SK-N-SH (cell line): ENCODE data around the gene TSHZ2. TPM values are rescaled to one million over a fixed set of nuclear protein-coding genes. Genes with fewer than 3 reads are reported as not detected.

Source experiments
- CTCF ChIA-PET: fragments of 300-600, 350-600 bp; formaldehyde crosslinking; extraction: SDS; loops from one replicate; lab custom pipeline; 2021; lab: Yijun Ruan, JAX
- POLR2A ChIA-PET: fragments of 350-600 bp; sonication (Branson Sonifier 250); formaldehyde crosslinking; extraction: SDS; loops from one replicate; lab custom pipeline; 2020; ENCODE audit warnings: antibody characterized with exemption, inconsistent platforms; lab: Yijun Ruan, JAX
- DNase-seq: peaks from one replicate; pipeline ENCODE4 v3.0.0; 2012
- H2AFZ ChIP-seq: fragments of 200-600 bp; sonication (generic); 2 replicates; pipeline ENCODE4 v1.8.1; 2016; ENCODE audit warnings: antibody characterized with exemption, mild to moderate bottlenecking, low read depth
- H3F3A ChIP-seq: fragments of 200-600 bp; sonication (generic); replicated peaks from 2 replicates; pipeline ENCODE3; 2016; ENCODE audit warnings: antibody characterized with exemption, mild to moderate bottlenecking; ENCODE audit not compliant: insufficient read depth
- H3K27ac ChIP-seq, 2 experiments: fragments of 200-500 bp in 1 of 2; fragments of 200-600 bp in 1 of 2; sonication (Bioruptor generic) in 1 of 2; sonication (generic), shearing (Covaris generic) in 1 of 2; 2 replicates each; pipeline versions ENCODE4 v1.5.1 to v1.6.1; 2014 to 2016; ENCODE audit warnings: low read depth in 2 of 2, inconsistent platforms in 1 of 2, low read length in 1 of 2, mild to moderate bottlenecking in 1 of 2, mixed read lengths in 1 of 2
- H3K27me3 ChIP-seq: fragments of 200-600 bp; sonication (generic), shearing (Covaris generic); 2 replicates; pipeline ENCODE4 v1.6.1; 2016; ENCODE audit warnings: mixed run types; ENCODE audit not compliant: insufficient read depth
- H3K36me3 ChIP-seq, 2 experiments: fragments of 200-500 bp in 1 of 2; fragments of 200-600 bp in 1 of 2; sonication (Bioruptor generic) in 1 of 2; sonication (generic) in 1 of 2; replicated peaks in 1 of 2; 2 replicates each; pipeline versions ENCODE3 to v1.5.1; 2014 to 2016; ENCODE audit warnings: low read length in 1 of 2, mild to moderate bottlenecking in 1 of 2; ENCODE audit not compliant: insufficient read depth in 2 of 2, control insufficient read depth in 1 of 2
- H3K4me1 ChIP-seq, 2 experiments: fragments of 200-500 bp in 1 of 2; fragments of 200-600 bp in 1 of 2; sonication (Bioruptor generic) in 1 of 2; sonication (generic), shearing (Covaris generic) in 1 of 2; 2 replicates each; pipeline versions ENCODE4 v1.5.1 to v1.6.1; 2014 to 2016; ENCODE audit warnings: low read depth in 1 of 2, low read length in 1 of 2, mixed run types in 1 of 2; ENCODE audit not compliant: insufficient read depth in 2 of 2, control insufficient read depth in 1 of 2
- H3K4me2 ChIP-seq: fragments of 200-600 bp; sonication (generic), shearing (Covaris generic); 2 replicates; pipeline ENCODE4 v1.6.1; 2017; ENCODE audit warnings: mixed run types
- H3K4me3 ChIP-seq, 2 experiments: fragments of 200-500 bp in 1 of 2; fragments of 200-600 bp in 1 of 2; sonication (Bioruptor generic) in 1 of 2; sonication (generic), shearing (Covaris generic) in 1 of 2; 2 replicates each; pipeline versions ENCODE4 v1.5.1 to v1.8.1; 2014 to 2016; ENCODE audit warnings: low read depth in 2 of 2, inconsistent platforms in 1 of 2, low read length in 1 of 2, mild to moderate bottlenecking in 1 of 2, mixed read lengths in 1 of 2, moderate library complexity in 1 of 2
- H3K79me2 ChIP-seq: fragments of 200-600 bp; sonication (generic); 2 replicates; pipeline ENCODE4 v1.8.1; 2017; ENCODE audit warnings: mild to moderate bottlenecking; ENCODE audit not compliant: insufficient read depth
- H3K9ac ChIP-seq: fragments of 200-600 bp; sonication (generic); 2 replicates; pipeline ENCODE4 v1.6.1; 2017; ENCODE audit warnings: mixed run types
- H3K9me2 ChIP-seq: fragments of 200-600 bp; sonication (generic); 2 replicates; pipeline ENCODE4 v1.6.1; 2017; ENCODE audit warnings: mixed run types
- H3K9me3 ChIP-seq: fragments of 200-600 bp; sonication (generic); 2 replicates; pipeline ENCODE4 v1.6.1; 2017; ENCODE audit warnings: mixed run types, mild to moderate bottlenecking, moderate library complexity
- H4K20me1 ChIP-seq: fragments of 200-600 bp; sonication (generic); 2 replicates; pipeline ENCODE4 v1.6.1; 2017; ENCODE audit warnings: mild to moderate bottlenecking, mixed run types; ENCODE audit not compliant: insufficient read depth
- CHD2 ChIP-seq: fragments of 150-350 bp; IDR thresholded peaks from 2 replicates; pipeline ENCODE4 v1.6.1; 2018; ENCODE audit warnings: low read length; ENCODE audit not compliant: partially characterized antibody
- CTCF ChIP-seq: fragments of 200-600 bp; sonication (generic); IDR thresholded peaks from 2 replicates; pipeline ENCODE4 v1.6.1; 2017; ENCODE audit warnings: antibody characterized with exemption, mild to moderate bottlenecking, moderate library complexity
- ELF1 ChIP-seq: IDR thresholded peaks from 2 replicates; pipeline ENCODE4 v1.4.0; 2012
- GABPA ChIP-seq: IDR thresholded peaks from 2 replicates; pipeline ENCODE4 v1.4.0; 2012; ENCODE audit warnings: low read depth, mild to moderate bottlenecking
- GATA2 ChIP-seq: sonication (generic); formaldehyde crosslinking; IDR thresholded peaks from 2 replicates; pipeline ENCODE4 v1.5.0; 2020; ENCODE audit warnings: mild to moderate bottlenecking, missing genetic modification reagents
- POLR2AphosphoS5 ChIP-seq: IDR thresholded peaks from 2 replicates; pipeline ENCODE4 v1.6.1; 2012; ENCODE audit warnings: low read depth, low read length
- RCOR1 ChIP-seq: fragments of 150-350 bp; IDR thresholded peaks from 2 replicates; pipeline ENCODE4 v1.6.1; 2017; ENCODE audit warnings: antibody characterized with exemption, low read length
- RXRA ChIP-seq: IDR thresholded peaks from 2 replicates; pipeline ENCODE4 v1.4.0; 2012; ENCODE audit warnings: low read depth, mild to moderate bottlenecking, borderline replicate concordance
- SIN3A ChIP-seq: IDR thresholded peaks from 2 replicates; pipeline ENCODE4 v1.6.1; 2012; ENCODE audit warnings: low read depth, mild to moderate bottlenecking, low read length, moderate library complexity, borderline replicate concordance
- USF2 ChIP-seq: fragments of 150-350 bp; IDR thresholded peaks from 2 replicates; pipeline ENCODE4 v1.6.1; 2017; ENCODE audit warnings: antibody characterized with exemption, low read length, low read depth, borderline replicate concordance
- YY1 ChIP-seq: IDR thresholded peaks from 2 replicates; pipeline ENCODE4 v1.4.0; 2012; ENCODE audit warnings: low read depth, mild to moderate bottlenecking
- WGBS: methylation state at CpG from one replicate; pipeline ENCODE4 v1.1.6; 2017; ENCODE audit warnings: low lambda C conversion rate; 5-methylcytosine and 5-hydroxymethylcytosine counted together
- polyA plus RNA-seq, 3 experiments: library from polyadenylated mRNA; depleted of rRNA; stranded (reverse); fragments of >200 nt; gene quantifications; 2 replicates each; pipeline ENCODE4 v1.2.3, GENCODE V29; 2012
- TF ChIP-seq, protein P1 (sequence below): IDR thresholded peaks from 2 replicates; pipeline ENCODE4 v1.6.1; 2012; ENCODE audit warnings: mild to moderate bottlenecking, low read depth, low read length, moderate library complexity
- TF ChIP-seq, protein P2 (sequence below): IDR thresholded peaks from 2 replicates; pipeline ENCODE4; 2012
- TF ChIP-seq, protein P3 (sequence below): fragments of 150-350 bp; IDR thresholded peaks from 2 replicates; pipeline ENCODE4 v1.6.1; 2016; ENCODE audit warnings: mild to moderate bottlenecking, low read depth, low read length

TSHZ2 gene
- polyA plus RNA-seq, 1 of the 3 experiments (the other 2 are of a cell fraction) = 0.13 TPM

GRCh38 chr20:53304146-53304545 lies 332.0 kb downstream of the TSHZ2 start:
- H3K9ac ChIP-seq = no peak overlapping the region
- no peaks in the 10 kb centered on the region for H3K27me3 ChIP-seq
- H3K36me3 ChIP-seq = no peaks in the 10 kb centered on the region
- no peak for TF ChIP-seq GABPA
- no peak for TF ChIP-seq CTCF
- no peak for TF ChIP-seq YY1
- TF ChIP-seq, protein P1, sequence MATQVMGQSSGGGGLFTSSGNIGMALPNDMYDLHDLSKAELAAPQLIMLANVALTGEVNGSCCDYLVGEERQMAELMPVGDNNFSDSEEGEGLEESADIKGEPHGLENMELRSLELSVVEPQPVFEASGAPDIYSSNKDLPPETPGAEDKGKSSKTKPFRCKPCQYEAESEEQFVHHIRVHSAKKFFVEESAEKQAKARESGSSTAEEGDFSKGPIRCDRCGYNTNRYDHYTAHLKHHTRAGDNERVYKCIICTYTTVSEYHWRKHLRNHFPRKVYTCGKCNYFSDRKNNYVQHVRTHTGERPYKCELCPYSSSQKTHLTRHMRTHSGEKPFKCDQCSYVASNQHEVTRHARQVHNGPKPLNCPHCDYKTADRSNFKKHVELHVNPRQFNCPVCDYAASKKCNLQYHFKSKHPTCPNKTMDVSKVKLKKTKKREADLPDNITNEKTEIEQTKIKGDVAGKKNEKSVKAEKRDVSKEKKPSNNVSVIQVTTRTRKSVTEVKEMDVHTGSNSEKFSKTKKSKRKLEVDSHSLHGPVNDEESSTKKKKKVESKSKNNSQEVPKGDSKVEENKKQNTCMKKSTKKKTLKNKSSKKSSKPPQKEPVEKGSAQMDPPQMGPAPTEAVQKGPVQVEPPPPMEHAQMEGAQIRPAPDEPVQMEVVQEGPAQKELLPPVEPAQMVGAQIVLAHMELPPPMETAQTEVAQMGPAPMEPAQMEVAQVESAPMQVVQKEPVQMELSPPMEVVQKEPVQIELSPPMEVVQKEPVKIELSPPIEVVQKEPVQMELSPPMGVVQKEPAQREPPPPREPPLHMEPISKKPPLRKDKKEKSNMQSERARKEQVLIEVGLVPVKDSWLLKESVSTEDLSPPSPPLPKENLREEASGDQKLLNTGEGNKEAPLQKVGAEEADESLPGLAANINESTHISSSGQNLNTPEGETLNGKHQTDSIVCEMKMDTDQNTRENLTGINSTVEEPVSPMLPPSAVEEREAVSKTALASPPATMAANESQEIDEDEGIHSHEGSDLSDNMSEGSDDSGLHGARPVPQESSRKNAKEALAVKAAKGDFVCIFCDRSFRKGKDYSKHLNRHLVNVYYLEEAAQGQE = no peak
- no peak for TF ChIP-seq RCOR1
- TF ChIP-seq, protein P2, sequence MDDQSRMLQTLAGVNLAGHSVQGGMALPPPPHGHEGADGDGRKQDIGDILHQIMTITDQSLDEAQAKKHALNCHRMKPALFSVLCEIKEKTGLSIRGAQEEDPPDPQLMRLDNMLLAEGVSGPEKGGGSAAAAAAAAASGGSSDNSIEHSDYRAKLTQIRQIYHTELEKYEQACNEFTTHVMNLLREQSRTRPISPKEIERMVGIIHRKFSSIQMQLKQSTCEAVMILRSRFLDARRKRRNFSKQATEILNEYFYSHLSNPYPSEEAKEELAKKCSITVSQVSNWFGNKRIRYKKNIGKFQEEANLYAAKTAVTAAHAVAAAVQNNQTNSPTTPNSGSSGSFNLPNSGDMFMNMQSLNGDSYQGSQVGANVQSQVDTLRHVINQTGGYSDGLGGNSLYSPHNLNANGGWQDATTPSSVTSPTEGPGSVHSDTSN = no peak
- TF ChIP-seq SIN3A = no peak
- no peak for TF ChIP-seq USF2
- TF ChIP-seq GATA2 = no peak
- TF ChIP-seq RXRA = no peak
- TF ChIP-seq, protein P3, sequence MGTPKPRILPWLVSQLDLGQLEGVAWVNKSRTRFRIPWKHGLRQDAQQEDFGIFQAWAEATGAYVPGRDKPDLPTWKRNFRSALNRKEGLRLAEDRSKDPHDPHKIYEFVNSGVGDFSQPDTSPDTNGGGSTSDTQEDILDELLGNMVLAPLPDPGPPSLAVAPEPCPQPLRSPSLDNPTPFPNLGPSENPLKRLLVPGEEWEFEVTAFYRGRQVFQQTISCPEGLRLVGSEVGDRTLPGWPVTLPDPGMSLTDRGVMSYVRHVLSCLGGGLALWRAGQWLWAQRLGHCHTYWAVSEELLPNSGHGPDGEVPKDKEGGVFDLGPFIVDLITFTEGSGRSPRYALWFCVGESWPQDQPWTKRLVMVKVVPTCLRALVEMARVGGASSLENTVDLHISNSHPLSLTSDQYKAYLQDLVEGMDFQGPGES = no peak
- no peak for TF ChIP-seq ELF1
- no peak for TF ChIP-seq POLR2AphosphoS5
- no peak for TF ChIP-seq CHD2
- TF ChIP-seq, all 33 proteins: peak for 0
- ChIA-PET CTCF (no interaction called here), POLR2A (no interaction called here)
- WGBS = 45% methylated on average over 3 of the region's 3 CpGs
- Histone ChIP-seq H3K4me2 (no peak overlapping the region), H2AFZ (no peak overlapping the region), H3K27ac (no peak overlapping the region), H3K4me3 (no peak overlapping the region), H3K9me3 (no peaks in the 10 kb centered on the region), H3F3A (no peaks in the 10 kb centered on the region), H3K9me2 (no peaks in the 10 kb centered on the region), H4K20me1 (no peaks in the 10 kb centered on the region), H3K4me1 (no peaks in the 10 kb centered on the region), H3K79me2 (no peaks in the 10 kb centered on the region)
- DNase-seq = no peak
